KMS-11 (cell line): ENCODE measurements around the gene CMIP.

Source experiments
- H2AFZ ChIP-seq: fragments of 200-600 bp; sonication (generic); 2 replicates; pipeline ENCODE4 v1.6.1; 2016; ENCODE audit warnings: antibody characterized with exemption, mixed run types, low read depth
- H3K27ac ChIP-seq: fragments of 200-600 bp; sonication (generic); 2 replicates; pipeline ENCODE4 v1.6.1; 2016; ENCODE audit warnings: mild to moderate bottlenecking, mixed run types
- H3K27me3 ChIP-seq: fragments of 200-600 bp; sonication (generic); 2 replicates; pipeline ENCODE4 v1.6.1; 2017; ENCODE audit warnings: mild to moderate bottlenecking, low read depth, mixed run types, moderate library complexity; ENCODE audit not compliant: insufficient read depth
- H3K36me3 ChIP-seq: fragments of 200-600 bp; sonication (generic); 2 replicates; pipeline ENCODE4 v1.6.1; 2017; ENCODE audit warnings: mild to moderate bottlenecking, mixed run types; ENCODE audit not compliant: insufficient read depth
- H3K4me1 ChIP-seq: fragments of 200-600 bp; sonication (generic); 2 replicates; pipeline ENCODE4 v1.6.1; 2016; ENCODE audit warnings: mild to moderate bottlenecking, low read depth, mixed run types; ENCODE audit not compliant: poor library complexity, severe bottlenecking
- H3K4me2 ChIP-seq: fragments of 200-600 bp; sonication (generic); 2 replicates; pipeline ENCODE4 v1.7.0; 2016; ENCODE audit warnings: mild to moderate bottlenecking, mixed run types
- H3K4me3 ChIP-seq: fragments of 200-600 bp; sonication (generic); IDR thresholded peaks from 2 replicates; pipeline ENCODE4 v1.6.1; 2017; ENCODE audit warnings: low read depth, low read length, mixed read lengths; ENCODE audit not compliant: insufficient read depth
- H3K79me2 ChIP-seq: fragments of 200-600 bp; sonication (generic); 2 replicates; pipeline ENCODE4 v1.6.1; 2016; ENCODE audit warnings: low read depth, mixed run types; ENCODE audit not compliant: insufficient read depth
- H3K9ac ChIP-seq: fragments of 200-600 bp; sonication (generic); 2 replicates; pipeline ENCODE4 v1.6.1; 2016; ENCODE audit warnings: mild to moderate bottlenecking, mixed run types
- H4K20me1 ChIP-seq: fragments of 200-600 bp; sonication (generic); 2 replicates; pipeline ENCODE4 v1.6.1; 2016; ENCODE audit warnings: mild to moderate bottlenecking, mixed run types; ENCODE audit not compliant: insufficient read depth
- TF ChIP-seq, protein P1 (sequence below): fragments of 200-600 bp; sonication (generic); conservative IDR thresholded peaks from 2 replicates; pipeline ENCODE4 v1.6.1; 2017; ENCODE audit warnings: low read depth, mild to moderate bottlenecking, antibody characterized with exemption, low read length, moderate library complexity, mixed read lengths

CMIP gene

GRCh38 chr16:81664153-81664552, 219.5 kb downstream of the CMIP start:
- Histone ChIP-seq H3K27ac (no peak overlapping the region), H3K27me3 (no peaks in the 10 kb centered on the region), H3K36me3 (peaks cover 3% of the 10 kb centered on the region; the same call in 1 of the 2 replicates), H3K4me2 (no peak overlapping the region), H2AFZ (no peak overlapping the region), H3K4me3 (no peak overlapping the region), H4K20me1 (no peaks in the 10 kb centered on the region), H3K9ac (no peak overlapping the region), H3K79me2 (no peaks in the 10 kb centered on the region), H3K4me1 (peaks cover 4% of the 10 kb centered on the region)
- TF ChIP-seq, protein P1, sequence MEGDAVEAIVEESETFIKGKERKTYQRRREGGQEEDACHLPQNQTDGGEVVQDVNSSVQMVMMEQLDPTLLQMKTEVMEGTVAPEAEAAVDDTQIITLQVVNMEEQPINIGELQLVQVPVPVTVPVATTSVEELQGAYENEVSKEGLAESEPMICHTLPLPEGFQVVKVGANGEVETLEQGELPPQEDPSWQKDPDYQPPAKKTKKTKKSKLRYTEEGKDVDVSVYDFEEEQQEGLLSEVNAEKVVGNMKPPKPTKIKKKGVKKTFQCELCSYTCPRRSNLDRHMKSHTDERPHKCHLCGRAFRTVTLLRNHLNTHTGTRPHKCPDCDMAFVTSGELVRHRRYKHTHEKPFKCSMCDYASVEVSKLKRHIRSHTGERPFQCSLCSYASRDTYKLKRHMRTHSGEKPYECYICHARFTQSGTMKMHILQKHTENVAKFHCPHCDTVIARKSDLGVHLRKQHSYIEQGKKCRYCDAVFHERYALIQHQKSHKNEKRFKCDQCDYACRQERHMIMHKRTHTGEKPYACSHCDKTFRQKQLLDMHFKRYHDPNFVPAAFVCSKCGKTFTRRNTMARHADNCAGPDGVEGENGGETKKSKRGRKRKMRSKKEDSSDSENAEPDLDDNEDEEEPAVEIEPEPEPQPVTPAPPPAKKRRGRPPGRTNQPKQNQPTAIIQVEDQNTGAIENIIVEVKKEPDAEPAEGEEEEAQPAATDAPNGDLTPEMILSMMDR, result no peak

GRCh38 chr16:81665588-81665987, 221.0 kb downstream of the CMIP start:
- Histone ChIP-seq H3K79me2 (no peaks in the 10 kb centered on the region), H4K20me1 (no peaks in the 10 kb centered on the region), H3K4me2 (no peak overlapping the region), H3K4me3 (no peak overlapping the region), H2AFZ (no peak overlapping the region), H3K9ac (no peak overlapping the region), H3K4me1 (no peaks in the 10 kb centered on the region), H3K27me3 (no peaks in the 10 kb centered on the region), H3K36me3 (peaks cover 3% of the 10 kb centered on the region; the same call in 1 of the 2 replicates), H3K27ac (no peak overlapping the region)
- TF ChIP-seq, protein P1, result no peak

GRCh38 chr16:81666113-81666512, 221.5 kb downstream of the CMIP start:
- Histone ChIP-seq H3K4me2 (no peak overlapping the region), H3K36me3 (peaks cover 3% of the 10 kb centered on the region; the same call in 1 of the 2 replicates), H3K27me3 (no peaks in the 10 kb centered on the region), H4K20me1 (no peaks in the 10 kb centered on the region), H3K4me3 (no peak overlapping the region), H2AFZ (no peak overlapping the region), H3K9ac (no peak overlapping the region), H3K4me1 (no peaks in the 10 kb centered on the region), H3K79me2 (no peaks in the 10 kb centered on the region), H3K27ac (no peak overlapping the region)
- TF ChIP-seq, protein P1, result no peak

DNA sequence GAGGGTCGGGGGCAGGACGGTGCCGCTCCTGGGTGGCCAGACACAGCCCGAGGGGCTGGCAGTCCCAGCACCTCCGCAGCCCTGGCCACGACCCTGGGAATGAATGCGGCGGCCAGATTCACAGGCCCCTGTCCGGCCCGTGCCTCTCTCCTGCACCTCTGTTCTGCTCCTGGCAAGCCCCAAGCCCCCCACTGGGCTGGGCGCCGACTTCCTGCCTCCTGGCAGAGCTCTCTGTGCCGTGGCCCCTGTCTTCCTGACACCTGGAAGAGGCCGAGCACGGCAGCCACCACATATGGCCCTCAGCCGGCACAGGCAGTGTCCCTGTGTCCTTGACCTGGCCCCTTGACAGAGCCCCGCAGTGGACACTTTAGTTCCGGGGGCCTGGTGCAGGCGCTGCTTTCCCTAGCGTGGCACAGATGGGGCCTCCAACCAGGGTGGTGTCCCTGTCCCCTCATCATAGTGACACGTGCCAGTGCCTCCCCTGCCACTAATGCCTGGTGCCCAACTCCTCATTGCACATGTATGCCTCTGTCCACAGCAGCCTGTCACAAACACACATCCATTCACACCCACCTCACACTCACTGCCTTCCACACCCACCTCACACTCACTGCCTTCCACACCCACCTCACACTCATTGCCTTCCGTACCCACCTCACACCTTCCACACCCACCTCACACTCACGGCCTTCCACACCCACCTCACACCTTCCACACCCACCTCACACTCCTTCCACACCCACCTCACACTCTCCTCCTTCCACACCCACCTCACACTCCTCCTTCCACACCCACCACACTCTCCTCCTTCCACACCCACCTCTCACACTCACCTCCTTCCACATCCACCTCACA, 223.9 kb downstream of the CMIP start:
- TF ChIP-seq, protein P1, result no peak
- H3K27ac ChIP-seq, result no peak overlapping the region
- 0 out of 2 replicates have a peak, but pooled peaks cover 3% of the 10 kb centered on the region for H3K36me3 ChIP-seq

More for the DNA sequence above, 223.9 kb downstream of the CMIP start:
- no peaks in the 10 kb centered on the region for H3K27me3 ChIP-seq
- H4K20me1 ChIP-seq, result no peaks in the 10 kb centered on the region
- no peaks in the 10 kb centered on the region for H3K79me2 ChIP-seq
- H3K4me1 ChIP-seq, result no peaks in the 10 kb centered on the region
- H3K4me2 ChIP-seq, result no peak overlapping the region
- H2AFZ ChIP-seq, result no peak overlapping the region
- H3K4me3 ChIP-seq, result no peak overlapping the region
- no peak overlapping the region for H3K9ac ChIP-seq
